Activated CD4-positive, alpha-beta T cell treated with anti-CD3 and anti-CD28 coated beads, Interleukin-2, amount 50 U/mL, for 1 hour (primary cell): Measurements from ENCODE around the gene ERICH3.

ENCODE experiments used
- DNase-seq: peaks from one replicate; pipeline ENCODE4 v3.0.0-alpha.2; 2020

The ERICH3 gene

DNA sequence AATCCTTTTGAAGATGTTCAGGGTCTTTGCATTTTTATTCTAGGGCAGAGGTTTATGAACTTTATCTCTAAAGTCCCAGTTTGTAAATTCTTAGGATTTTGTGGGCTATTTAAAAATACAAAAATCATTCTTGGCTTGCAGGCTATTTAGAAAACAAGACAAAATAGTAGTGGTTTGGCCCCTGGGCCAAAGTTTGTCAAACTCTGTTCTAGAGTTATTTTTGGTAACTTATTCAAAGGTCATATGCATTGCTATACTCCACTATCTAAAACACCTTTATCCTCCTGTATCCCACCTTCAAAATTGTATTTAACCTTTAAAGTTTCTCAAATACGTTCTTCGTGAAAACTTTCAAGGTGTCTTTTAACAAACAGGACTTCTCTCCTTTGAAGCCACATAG is 85.7 kb downstream of the ERICH3 start:
- no peak for DNase-seq

DNA sequence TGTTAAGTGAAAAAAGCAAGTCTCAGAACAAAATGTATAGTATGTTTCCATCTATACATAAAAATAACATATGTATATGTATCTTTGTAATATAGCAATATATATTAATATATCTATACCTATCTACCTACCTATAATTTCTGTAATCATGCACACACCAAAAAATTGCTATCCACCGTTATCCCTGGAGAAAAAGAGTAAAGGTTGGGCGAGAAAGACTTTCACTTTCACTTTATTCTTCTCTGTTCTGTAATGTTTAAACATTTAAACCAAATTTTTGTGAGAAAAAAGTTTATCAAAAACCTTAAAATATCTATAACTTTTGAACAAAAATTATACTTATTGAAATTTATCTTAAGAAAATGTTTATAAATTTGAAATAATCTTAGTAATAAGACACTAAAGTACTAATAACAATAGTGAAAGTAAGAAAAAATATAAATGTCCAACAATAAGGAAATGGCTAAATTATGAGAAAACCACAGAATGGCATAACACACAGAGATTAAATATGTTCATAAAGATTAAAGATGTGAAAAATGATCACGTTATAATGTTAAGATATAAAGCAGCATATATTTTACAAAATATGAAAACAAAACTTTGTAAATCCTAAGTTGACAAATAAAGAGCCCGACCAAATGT is 87.2 kb downstream of the ERICH3 start:
- DNase-seq, result no peak

DNA sequence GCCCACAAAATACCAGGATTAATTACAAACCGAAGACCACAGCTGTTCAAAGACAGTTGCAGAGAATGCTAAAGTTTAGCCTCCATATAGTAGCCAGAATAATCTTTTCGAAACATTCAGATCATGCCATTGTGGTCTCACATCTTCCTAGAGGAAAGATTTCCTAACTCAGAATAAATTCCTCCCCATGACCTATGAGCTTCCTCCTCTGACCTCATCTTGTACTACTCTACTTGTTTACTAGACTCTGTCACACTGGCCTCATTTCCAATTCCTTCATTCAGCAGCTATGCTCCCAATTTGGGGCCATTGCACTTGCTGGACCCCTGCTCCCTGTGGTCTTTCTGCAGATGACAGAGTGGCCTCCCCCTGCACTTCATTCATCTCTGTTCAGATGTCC is 89.4 kb downstream of the ERICH3 start:
- DNase-seq, result no peak

DNA sequence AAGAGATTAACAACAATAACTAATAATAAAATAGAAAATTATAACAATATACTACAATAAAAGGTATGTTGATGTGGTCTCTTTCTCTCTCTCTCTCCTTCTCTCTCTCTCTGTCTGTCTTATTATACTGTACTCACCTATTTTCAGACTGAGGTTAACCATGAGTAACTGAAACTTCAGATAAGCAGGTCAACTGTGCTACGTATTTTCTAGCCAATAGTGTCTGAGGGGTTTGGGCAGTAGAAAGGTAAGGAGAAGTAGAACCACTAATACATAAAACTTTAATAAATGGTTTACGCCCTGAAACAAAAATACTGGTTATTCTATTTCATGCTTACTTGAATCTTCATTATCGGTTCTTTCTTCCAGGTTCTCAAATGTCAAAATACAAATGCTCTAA is 90.2 kb downstream of the ERICH3 start:
- DNase-seq, result no peak

DNA sequence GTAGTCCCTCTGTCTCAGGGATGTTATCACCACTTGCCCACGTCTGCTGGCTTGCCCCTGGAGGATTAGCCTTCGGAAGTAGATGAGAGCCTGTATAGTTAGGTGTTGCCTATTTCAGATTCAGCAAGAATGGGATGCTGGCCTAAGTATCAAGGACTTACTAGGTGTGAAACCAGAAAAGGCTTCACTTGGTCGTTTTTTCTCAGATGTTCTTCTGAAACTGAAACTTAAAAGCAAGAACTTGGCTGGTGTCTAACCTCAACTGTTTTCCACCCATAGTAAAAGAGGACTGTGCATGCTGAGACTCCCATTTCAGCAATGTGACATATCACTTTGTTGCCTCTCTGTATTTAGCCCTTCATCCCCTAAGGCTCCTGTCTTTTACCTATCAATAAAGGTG is 94.2 kb downstream of the ERICH3 start:
- no peak for DNase-seq

DNA sequence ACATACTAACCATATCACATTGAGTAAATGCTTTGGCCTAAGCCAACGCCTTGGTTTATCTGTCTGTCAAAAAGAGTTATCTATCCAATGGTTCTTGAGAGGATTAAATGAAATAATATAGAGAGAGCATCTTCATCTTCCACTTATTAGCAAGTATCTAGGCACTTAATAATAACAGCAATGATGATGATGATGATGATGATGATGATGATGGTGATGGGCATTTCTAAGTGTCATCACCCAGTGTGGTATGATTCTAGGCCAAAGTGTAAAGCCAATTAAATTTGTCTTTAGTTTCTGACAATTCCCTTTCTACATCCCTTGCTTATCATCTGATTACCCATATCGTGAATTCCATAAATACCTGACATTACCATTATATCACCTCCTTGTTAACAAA is 95.5 kb downstream of the ERICH3 start:
- DNase-seq, result no peak

DNA sequence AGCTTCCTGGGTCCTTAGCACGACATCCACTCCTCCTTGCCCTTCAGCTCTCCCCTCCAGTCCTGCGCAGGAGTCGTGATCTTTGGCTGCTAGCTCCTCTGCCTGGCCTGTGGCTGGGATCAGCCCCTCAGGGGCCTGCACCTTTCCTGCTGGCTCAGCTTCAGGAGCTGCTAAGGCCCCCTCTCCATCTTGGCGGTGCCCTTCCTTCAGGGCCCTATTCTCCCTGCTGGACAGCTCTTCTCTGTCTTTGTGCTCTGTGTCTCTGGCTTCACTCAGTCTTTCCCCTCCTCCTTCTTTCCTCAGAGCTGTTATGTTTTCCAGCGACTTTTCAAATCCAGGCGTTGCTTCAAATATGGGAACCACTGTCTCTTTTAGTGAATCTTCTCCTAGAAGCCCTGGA is 101.7 kb downstream of the ERICH3 start:
- no peak for DNase-seq

DNA sequence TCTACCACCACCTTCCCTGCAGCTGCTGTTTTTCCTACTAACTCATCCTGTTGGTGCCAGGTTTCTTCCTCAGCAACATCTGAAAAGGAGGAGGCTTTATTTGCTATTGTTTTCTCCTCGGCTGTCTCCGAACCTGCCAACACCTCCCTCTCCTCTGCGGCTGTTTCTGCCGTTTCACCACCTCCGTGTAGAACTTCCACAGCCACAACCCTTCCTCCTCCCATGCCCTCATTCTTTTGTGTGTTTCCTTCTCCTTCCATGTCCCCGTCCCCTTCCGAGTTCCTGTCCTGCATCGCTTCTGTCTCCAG is 102.1 kb downstream of the ERICH3 start:
- DNase-seq, result no peak

DNA sequence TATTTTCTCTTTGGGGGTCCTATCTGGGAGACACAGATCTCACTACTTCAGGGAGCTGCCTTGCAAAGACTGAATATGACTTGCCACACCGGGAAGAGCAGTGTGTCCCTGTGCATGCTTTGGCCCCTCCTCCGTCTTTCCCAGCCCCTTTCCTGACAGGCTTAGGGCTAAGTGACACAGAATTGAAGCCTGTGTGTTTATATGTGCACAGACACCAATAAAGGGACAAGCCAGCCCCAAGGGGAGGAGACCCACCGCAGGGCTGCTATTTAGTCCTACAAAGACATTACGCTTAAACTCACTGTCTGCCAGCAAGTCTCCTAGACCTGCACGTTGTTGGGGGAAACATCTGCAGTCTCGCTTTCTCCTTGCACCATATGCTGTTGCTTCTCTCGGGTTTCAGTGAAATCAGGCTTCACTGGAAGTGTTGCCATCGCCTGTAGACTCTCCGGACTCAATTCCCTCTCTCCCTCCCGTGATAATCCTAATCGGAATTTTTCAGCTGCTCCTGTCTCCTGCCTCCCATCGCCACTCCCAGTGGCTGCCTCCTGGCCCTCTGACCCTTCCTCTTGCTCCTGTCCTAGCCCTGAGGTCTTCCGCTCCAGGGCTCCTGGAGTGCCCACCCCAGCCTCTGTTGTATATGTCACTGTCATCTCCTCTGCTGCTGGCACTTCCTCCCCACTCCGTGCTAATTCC is 102.6 kb downstream of the ERICH3 start:
- no peak for DNase-seq

DNA sequence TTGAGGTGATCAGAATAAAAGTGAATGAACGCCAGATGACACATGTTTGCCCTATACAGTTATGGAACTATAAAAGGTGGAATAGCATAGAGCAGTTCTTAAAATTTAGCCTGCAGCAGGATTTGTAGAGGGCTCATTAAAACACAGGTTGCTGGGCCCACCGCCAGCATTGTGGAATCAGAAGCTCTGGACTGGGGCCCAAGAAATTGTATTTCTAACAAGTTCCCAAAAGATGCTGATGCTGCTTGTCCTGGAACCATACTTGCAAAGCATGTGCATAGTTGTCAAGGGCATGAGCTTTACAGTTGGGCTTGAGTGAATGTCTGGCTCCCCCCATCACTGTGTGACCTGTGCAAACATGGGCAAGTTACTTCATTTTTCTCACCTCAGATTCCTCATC is 123.7 kb downstream of the ERICH3 start:
- DNase-seq, result no peak

DNA sequence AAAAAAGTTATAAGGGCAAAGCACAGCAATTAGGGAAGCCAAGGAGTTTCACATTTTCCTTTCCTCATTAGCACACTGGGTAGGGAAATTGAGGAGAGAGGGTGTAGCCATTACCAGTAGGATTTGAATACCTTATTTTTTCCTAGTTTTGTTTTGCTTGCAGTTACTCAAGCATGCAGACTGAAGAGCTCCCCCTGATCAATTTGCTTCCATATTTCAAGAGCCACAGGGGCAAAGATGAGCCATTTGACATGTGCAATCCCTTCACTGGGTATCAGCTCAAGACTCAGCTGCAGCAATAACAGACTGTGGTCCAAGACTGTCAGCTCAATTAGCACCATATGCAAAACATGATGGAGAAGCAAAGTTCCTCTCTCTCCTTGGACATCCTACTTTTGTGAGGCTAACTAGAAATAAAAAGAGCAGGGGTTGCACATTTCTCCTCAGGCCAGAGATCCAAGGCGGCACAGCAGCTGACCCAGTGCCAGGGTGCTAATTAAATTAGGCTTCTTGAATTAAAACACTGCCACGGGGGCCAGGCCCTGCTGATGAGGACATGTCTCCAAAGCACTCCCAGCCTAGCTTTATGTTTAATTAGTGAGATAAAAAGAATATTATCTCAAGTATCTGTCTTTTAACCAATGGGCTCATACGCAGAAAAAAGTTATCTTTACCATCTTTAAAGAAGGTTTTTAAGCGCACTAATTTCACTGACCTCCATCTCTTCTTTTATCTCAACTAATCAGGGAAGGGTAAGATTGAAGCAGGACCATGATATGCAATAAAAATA is 124.4 kb downstream of the ERICH3 start:
- no peak for DNase-seq

DNA sequence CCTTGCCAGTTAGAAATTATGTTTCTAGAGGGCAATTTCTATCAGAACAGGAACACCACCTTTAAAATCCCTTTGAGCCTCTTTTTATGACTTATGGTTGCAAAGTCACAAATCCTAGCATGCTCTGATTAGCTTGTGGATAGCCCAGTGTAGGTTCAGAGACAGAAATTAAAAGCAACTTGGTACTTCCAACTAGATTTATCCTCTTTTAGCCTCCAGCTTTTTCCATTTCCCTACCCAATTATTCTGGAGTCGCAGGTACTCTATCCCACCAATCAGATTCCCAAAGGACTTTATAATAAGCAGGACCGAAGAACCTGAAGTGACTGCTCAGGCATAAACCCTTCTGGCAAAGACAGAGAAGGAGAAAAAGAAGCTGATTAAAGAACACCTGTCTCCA is 127.8 kb downstream of the ERICH3 start:
- no peak for DNase-seq

DNA sequence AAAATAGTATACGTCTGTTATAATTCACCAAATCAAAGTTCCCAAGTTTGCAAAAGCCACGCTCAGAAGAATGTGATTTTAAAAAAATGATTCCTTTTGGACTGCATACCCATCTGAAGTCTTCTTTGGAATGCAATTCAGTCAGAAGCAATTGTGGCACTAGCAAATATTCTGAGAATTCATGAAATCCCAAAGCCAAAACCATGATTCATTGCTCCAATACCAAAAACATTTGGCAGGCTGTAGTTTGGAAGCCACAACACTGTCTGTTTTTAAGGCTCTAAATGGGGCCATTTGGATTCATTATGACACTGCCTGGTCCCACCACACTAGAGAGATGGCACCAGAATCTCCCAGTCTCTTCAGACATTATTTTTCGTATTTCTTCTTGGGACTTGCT is 139.4 kb downstream of the ERICH3 start:
- DNase-seq, result no peak

DNA sequence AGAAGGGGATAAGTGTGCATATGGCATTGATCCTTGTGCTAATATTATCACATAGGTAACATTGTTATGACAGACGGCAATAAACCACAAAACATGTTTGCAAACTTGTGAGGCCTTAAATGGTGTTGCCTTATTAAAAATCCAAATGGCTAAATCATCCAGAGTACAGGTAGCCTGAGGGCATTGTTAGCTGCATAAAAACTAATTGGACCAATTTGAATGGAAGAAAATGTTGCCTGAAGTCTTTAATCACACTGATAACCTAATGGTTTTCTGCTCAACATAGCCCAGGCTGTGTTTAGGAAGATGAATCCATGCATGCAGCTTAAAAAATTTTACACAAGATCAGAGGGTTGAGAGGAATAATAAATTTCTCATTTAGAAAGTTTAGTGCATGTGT is 141.8 kb downstream of the ERICH3 start:
- DNase-seq, result no peak

DNA sequence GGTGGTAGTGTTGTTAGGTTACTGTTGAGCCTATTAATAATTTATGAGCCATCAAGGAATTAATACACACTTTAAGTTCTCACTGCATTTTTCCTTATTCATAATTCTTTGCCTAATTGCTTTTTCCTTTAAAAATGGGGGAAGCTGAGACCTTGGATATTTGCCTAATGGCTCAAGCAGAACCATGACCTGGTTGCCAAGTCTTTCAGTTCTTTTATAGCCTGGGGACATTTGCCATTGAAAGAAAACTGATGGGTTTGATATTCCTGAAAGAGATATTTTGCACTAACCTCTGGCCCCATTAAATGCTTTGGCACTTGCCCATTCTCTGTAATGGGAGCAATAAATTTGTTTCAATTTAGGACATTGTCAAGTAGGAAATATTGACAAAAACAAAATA is 142.7 kb downstream of the ERICH3 start:
- no peak for DNase-seq

DNA sequence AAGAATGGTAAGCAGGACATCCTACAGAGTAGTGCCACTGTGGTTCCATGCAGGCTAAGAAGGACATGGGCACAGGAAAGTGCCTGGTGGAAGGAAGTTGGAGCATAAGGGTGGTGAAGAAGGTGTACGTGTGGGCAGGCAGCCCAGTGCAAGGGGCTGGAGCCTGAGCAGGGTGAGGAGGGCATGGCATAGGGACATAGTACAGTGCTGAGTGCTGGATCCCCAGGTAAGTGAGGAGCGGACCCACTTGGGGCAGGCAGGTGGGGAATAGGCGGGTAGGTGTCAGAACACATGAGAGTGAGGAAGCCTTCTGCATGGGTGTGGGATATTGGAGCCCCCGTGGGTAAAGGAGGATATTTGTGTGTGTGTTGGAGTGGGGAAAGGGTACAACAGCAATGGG is 145.5 kb downstream of the ERICH3 start:
- no peak for DNase-seq

DNA sequence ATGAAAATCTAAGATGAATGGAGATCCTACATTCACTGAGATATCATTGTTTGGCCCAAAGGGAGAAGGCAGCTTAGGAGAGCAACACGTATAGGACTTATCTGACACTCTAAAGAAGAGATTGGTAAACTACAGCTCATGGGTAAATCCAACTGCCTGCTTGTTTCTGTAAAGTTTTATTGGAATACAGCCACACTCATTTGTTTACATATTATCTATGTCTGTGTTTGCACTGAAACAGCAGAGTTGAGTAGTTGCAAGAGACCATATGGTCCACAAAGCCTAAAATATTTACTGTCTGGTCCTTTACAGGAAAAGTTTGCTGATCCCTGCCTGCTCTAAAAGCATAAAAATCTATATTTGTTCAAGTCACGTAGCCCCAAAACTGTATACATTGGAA is 146.9 kb downstream of the ERICH3 start:
- DNase-seq, result no peak

DNA sequence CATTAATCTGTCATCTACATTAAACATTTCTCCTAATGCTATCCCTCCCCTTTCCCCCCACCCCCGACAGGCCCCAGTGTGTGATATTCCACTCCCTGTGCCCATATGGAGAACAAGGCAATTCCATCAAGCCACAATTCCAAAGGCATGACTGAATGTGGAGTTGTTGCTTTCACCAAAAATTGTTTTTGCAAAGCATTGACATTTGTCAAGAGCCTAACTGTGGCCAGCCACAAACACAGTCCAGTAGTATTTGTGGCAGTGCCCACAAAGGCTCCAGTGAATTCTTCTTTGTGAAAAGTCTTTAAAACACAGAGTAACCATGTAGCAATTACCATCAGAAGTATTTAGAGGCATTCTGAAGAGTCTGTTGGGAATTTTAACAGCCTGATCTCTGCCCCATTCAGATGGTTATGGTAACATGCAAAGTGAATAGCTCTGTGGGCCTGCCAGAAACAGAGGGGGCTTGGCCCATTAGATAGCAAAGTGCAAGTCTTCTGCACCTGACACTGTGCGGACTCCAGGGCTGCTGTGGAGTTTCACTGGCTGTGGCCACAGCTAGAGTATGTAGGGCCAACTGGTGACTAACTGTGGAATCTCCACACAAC is 149.6 kb downstream of the ERICH3 start:
- DNase-seq, result no peak

DNA sequence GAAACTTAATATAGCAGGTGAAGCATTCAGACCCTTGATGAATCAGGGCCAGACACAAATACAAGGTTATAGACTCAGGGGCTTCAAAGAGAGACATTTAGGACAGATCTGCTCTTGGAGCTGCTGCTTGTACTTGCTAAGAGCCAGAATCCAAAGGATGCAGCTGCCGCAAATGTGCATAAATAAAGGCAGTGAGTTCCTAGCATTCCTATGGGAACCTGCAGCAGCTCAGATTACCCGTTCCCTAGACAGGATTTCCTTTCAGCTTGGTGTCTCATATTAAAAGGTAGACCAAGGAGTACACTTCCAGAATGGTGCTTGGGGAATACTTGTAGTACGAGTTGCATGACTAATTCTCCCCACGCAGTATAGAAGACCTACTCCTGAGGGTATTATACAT is 151.4 kb downstream of the ERICH3 start:
- DNase-seq, result no peak
